Stimulated activated CD4-positive, alpha-beta T cell treated with anti-CD3 and anti-CD28 coated beads, Interleukin-12 subunit alpha, Interleukin-12 subunit beta, amount 100 ng/mL, for 48 hours (primary cell): ENCODE results near the gene TIMM21.

Experiments
- DNase-seq, 3 donors: peaks; one replicate each; pipeline ENCODE4 v3.0.0-alpha.2; 2020; ENCODE audit warnings: low read depth in 2 of 3, low spot score in 1 of 3

Gene TIMM21, protein sequence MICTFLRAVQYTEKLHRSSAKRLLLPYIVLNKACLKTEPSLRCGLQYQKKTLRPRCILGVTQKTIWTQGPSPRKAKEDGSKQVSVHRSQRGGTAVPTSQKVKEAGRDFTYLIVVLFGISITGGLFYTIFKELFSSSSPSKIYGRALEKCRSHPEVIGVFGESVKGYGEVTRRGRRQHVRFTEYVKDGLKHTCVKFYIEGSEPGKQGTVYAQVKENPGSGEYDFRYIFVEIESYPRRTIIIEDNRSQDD

DNA sequence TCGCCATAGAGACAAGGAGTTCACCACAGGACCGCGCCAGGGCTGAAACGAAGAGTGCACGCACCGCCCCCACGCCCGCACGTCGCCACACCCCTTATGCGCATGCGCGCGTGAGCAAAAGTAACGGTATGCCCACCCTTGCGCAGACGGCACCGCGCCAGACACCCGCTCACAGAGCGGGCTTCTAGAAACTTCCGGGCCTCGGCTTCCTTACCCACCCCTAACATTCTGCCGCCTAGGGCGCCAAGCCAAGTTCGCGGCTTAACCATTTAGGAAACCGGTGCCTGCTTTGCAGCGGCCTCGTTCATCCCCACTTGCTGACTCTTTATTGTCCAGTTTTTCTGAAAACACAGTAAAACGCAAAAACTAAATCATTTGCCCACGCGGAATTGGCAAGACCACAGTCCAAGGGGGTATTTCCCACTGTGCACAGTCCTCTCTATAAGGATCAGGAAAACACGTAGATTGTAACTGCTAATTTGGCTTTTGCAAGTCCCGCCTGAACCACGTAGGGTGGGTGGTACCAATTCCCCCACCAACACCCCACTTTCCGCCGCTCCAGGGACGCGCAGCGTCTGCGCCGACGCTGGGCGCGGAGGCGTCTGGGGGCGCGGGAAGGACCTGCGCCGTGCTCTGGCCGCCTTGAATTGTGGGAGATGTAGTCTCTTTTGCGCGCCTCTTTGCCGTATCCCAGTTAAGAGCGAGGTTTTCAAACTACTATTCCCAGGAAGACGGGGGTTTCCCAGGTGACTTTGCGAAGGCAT lies at the start of gene TIMM21, which contains the start of gene FBXO15:
Gene TIMM21 (plus strand): TSS at position 745 of the 764 bp plus-strand sequence. CDS start 286 bp downstream, outside the sequence.
Gene FBXO15 (minus strand): TSS at position 56 of the 764 bp plus-strand sequence. CDS start 49 bp downstream, at position 7.
- peak; percentile 89 to 92 (median 91) for DNase-seq

DNA sequence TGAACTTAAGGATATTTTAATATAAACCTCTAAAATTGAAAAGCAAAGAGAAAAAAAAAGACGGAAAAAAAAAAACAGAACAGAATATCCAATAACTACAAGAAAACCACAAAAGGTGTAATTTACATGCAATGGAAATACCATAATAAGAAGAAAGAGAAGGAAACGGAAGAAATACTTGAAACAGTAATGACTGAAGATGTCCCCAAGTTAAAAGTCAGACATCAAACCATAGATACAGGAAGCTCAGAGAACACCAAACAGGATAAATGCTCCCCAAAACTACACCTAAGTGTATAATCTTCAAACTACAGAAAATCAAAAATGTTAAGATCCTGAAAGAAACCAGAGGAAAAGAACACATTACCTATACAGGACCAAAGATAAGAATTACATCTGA lies 39.9 kb upstream of the TIMM21 start:
- no peak for DNase-seq

DNA sequence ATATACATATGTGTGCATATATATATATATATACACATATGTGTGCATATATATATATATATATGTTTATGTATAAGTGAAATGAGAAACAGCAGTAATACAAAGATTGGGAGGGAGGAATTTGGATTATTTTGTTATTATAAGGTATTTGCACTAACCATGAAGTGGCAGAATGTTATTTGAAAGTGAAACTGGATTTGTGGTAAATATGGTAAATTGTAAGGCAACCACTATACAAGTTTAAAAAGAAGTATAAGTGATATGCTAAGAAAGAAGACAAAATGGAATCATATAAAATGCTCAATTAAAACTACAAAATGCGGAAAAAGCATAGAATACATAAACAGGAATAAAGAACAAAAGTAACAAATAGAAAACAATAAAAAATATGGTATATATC lies 38.2 kb upstream of the TIMM21 start:
- DNase-seq, result no peak

DNA sequence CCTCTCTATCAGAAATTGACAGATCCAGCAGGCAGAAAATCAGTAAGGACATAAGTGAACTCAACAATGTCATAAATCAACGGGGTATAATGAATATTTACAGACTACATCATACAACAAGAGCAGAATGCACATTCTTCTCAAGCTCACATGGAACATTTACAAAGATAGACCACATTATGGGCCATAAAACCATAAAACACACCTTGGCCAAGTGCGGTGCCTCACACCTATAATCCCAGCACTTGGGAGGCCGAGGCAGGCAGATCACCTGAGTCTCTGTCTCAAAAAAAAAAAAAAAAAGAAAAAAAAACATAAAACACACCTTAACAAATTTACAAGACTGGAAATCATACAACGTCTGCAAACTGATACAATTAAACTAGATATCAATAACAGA lies 37.3 kb upstream of the TIMM21 start:
- DNase-seq, result no peak

DNA sequence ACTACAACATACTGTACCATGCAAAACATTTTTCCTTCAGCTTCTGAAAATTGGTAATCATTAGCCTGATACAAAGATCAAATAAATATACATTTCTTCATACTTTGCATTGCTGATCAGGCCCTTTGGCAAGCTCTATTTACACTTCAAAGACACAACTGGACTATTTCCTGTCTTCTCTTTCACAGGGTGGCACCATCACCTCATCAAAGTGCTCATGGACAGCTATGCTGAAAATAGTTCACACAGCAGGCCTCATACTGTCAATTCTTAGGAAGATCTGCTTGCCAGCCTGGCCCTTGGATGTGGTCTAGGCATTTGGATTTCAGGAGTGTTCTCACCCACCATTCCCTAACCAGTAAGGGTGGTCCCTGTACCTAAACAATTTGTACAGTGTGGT lies 34.6 kb upstream of the TIMM21 start:
- DNase-seq, result no peak

DNA sequence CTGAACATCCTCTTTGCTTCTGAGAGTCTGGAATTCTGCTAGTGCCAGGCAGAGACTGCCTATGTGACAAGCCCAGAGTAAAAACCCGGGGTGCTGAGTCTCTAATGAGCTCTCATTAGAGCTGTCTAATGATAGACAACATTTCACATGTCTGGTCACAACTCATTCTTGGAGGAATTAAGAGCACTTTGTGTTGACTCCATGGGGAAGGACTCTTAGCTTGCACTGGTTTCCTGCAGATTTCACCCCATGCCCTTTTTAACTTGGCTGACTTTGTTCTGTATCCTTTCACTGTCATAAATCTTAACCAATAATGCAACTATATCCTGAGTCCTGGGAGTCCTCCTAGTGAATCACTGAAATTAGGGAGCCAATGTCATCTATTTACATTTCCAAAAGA lies 34.2 kb upstream of the TIMM21 start:
- DNase-seq, result no peak

DNA sequence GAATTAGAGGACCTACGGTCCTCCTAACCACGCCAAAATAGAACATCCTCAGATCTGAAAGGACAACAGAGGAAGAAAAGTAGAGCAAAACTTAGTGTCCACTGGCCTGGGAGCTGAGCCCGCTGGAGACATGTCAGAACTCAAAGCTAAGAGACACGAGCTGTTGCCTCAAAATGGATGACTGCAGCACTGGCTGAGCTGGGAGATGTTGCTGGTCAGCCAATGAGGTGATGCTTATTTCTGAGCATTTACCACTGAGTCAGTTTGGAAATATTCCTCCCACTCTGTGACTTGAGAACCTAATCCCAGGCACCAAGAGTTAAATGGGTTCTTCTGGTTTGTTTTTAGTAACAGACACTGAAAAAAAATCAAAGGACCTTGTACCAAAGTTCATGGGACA lies 33.3 kb upstream of the TIMM21 start:
- no peak for DNase-seq

DNA sequence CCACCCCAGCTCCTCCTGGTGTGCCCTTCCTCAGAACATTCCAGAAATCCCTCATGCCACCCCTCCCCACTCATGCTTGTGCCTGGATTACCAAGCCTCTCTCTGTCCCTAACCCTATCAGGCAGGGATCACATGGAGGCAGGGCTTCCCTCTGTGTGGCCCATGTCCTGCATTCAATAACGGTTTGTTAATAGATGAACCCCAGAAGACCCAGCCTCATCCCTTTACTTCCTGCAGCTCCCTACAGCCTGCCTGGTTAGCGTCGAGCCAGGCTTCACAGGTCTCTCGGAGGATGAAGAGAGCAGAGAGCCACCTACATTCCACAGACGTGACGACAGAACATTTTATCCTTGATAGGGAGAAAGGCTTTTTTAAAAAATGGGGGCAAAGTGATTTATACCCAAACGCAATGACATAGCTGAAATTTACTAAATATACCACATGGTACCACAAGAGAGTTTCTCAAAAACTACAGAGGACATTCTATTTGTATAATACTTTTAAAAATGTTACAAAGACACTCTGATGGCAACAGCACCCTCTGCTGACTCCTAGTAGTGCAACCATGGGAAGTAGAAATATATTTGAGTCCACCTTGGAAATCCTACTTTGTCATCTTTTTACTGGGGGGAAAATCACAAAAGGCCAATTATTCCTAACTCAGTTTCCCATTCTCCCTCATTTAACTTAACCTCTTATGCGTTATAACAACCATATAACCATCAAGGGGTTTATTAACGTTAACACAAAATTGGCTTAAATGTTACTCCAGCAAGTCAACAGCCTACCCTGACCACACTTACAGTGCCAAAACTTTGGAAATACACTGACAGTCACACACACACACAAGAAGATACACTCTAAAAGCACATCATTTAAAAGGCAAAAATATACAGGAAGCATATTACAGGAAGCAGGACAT lies 31.4 kb upstream of the TIMM21 start:
- DNase-seq, result peak in 1 of 3 donors; percentile 14

DNA sequence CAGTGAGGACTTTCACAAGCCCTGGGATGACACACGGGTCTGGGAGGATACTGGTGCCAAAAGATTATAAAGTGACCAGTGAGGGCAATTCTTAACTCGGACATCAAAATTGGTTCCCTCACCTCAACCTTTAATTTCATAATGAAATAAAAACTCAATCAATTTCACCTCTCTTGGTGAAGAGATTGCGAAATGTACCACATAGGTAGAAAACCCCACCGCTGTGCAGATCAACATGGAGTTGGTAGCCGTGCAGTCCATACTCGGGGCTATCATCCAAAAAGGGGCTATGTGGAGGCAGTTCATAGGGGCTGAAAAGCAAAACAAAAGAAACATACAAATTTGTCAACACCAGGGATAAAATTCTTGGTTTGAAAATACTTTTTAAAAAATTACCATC lies 25.1 kb upstream of the TIMM21 start:
- DNase-seq, result no peak

DNA sequence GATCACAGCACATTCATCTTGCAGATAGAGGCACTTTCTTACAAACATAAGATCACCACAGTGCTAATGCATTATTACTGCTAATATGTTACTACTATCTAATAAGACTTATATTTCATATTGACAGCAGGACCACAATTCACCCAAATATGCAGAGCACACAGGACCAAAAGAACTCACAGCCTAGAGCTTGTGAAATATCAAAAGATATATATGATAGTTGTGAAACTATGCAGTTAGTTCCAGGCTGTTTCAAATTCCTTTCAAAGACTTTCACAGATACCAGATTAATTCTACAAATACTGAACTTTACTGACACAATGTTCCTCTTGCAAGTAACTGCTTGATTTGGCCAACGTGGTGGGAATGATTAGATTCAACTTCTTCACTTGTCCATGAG lies 23.7 kb upstream of the TIMM21 start:
- no peak for DNase-seq

DNA sequence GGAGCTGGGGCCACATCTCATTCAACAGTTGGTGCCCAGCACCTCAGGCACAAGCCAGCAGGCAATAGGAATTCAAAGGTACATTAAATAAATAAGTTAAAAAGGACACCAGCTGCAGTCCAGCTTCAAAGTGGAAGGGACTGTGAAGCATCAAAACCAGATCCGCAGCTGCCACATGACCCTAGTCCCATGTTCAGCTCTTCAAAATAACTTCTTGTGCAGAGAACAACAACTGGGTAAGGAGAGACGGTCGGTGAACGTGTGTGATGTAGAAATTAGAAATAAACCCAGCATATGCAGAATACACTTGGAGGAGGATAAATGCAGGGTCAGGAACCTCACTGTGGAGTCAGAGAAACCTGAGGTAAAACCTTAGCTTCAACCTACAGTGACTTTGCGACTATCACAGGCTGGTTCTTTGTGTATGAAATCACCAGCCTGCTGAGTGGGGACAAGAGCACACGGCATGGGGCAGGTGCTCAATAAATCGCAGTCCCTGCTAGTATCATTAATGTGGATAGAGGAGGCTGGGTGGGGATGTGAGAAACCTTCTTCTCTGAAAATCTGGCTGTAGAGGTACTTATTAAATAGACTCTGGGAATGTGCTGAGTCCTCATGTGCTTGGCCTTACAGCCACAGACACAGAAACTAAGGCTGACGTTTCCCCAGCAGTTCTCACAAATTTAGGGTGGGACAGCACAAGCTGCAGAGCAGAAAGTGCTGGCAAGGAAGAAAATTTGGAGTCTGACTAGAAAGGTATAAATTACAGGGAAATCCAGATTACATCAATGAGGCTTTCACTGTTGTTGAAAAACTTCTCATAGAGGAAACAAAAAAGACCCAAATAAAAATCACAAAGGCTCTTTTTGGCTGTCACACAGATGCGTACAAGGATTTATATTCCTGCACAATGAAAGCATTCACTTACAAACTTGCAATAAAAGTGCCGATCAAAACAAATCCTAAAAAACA lies 21.4 kb upstream of the TIMM21 start:
- no peak for DNase-seq

DNA sequence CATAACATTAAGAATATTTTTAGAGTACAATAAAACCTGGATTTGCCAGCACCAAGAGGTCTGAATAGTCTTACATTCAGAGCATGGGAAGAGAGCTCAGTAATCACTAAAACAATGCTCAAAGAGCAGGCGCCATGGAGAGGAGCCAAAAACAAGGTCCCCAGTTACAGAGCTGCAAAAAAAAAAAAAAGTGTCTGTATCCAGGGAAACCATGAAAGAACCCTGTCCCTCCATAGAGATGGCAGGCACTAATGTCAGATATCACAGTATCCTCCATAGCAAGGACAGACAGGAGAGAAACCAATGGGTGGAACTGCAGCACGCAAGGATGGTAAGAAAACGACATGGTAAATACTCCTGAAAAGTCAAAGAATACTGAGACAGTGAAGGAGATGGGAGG lies 20.2 kb upstream of the TIMM21 start:
- DNase-seq, result no peak

DNA sequence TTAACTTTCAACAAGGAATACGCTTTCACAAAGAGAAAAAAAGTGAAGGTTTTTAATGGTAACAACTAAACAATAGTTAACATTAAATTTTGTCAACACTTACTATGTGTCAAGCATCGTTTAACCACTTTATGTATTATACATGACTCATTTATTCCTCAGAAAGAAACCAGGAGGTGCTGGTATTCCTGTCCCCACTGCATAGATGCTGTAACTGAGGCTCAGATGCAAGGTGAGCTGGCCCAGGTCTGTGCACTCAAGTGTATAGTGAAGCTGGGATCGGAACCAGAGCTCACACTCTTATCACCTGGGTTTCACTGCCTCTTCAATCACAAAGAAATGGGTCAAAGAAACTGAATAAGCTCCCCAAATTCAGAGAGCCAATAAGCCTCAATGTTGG lies 17.2 kb upstream of the TIMM21 start:
- no peak for DNase-seq

DNA sequence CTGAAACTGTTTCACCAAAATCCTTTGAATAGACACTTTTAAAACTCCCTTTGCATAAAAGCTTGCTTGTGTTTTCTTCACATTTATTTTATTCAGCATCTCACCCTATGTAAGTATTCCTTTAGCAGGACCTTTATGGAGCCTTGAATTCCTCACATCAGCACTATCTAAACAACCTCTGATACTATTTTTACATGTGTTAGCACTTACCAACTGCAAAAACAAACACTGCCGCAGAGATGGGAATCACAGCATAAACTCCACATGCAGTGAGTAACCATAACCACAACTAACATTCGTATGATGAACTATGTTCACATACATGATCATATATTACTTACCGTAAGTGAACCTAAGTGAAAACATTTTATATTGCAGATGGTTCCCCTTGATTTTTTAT lies 16.1 kb upstream of the TIMM21 start:
- DNase-seq, result no peak

DNA sequence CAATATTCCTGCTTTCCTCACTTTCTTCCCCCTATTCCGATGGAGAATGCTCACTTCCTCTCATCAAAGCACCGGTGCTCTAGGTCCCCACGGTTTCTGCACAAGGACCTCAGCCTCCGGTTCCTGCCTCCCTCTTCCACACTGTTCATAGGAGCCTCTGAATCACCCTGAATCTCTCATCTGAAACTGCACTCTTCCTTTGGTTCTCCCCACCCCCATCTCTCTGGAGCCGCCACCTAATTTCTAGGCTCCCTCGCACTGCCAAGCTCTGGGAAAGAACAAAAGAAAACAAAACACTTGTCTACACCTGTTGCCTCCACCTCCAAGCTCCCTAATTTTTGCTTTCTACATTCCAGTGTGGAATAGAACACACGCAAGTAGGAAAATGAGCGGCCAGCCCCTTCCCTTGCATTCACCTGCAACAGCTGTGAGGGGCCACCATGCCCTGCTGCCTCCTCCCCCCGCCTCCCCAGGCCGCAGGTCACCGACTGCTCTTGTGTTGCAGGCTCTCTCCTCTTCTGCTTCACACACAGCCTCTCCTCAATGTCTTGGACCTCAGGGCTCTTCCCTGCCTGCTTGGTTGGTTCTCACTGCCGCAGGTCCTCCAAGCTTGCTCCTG lies 10.3 kb upstream of the TIMM21 start:
- DNase-seq, result no peak

DNA sequence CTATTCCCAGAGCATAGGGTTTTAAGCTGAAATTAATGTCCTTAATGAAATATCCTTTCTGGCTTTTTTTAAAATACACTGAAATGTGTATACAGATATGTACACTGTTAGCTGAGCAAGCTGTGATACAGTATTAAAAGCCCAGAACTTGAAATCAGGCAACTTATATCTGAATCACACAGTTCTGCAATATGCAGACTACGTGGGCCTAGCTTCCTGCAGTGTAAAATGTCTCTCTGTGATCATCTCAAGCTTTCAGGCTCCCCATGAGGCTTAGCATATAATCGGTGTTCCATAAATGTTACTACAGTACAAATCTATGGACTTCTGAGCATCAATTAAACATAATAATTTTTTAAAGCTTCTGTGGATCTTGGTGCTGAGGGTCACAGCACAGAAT lies 8.9 kb upstream of the TIMM21 start:
- DNase-seq, result no peak

DNA sequence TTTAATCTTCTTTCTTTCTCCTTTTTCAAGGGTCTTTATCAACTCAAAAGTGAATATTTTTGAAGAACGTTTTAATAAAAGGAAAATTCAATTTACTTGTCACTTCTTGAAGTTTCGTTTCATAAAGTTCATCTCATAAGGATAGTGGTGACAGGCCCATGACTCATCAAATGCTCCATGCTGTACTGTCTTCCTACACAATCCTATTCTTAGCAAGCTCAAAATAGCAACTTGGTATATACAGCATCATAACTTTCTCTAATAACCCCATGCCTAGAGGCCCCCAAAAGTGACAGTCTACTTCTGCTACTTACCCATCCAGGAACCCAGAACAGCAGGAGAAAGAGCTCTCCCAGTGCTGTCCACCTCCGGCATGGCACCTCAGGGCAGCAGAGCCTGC lies 8.4 kb upstream of the TIMM21 start:
- DNase-seq, result peak; percentile 15 to 41 (median 22)

DNA sequence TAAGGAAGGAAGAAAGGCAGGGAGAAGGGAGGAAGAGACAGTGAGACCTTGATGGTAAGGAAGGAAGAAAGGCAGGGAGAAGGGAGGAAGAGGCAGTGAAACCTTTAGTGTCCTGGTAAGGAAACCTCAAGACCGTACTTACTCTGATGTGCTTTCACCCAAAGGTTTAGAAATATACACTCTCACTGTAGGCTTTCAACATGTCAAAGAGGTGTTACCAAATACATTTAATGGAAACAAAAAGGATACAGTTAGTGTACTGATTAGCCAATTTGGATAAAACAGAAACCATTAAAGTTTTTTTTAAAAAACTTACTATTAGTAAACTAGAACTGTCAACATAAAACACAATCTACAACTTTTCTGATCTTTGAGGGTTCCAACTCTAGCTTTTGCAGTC lies 7.7 kb upstream of the TIMM21 start:
- no peak for DNase-seq

DNA sequence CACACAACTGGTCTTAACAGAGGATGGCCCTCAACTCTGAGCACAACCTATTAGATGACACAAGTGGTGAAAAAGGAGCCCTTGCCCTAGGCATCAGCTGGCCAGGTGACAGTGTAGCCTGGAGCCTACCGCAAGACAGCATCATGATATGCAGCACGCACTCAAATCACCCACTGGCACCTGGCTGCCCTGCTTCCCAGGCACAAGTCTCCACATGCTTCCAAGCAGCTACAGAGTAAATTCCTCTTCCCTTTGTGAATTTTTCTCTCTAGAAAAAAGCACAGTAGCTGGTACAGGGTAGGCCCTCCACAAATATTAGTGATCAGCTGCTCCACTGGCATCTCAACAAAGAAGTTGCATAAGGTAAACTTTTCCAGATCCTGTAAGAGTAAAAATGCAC lies 6.7 kb upstream of the TIMM21 start:
- no peak for DNase-seq

DNA sequence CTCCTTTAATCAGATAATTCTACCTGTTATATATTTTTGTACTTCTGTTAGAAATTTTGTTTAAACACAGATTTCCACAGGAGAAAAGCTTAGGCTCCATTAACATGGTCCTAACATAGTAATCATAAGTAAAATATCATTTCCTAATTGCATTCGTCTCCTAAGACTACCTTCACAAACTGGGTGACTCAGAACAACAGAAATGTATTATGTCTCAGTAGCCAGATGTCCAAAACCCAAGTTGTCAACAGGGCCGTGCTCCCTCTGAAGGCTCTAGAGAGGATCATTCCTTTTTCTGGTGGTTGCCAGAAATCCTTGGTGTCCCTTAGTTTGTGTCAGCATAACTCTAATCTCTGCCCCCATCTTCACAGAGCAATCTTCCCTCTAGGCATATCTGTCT lies 6.1 kb upstream of the TIMM21 start:
- no peak for DNase-seq
